Astrocyte (in vitro differentiated cells and primary cell): Measurements from ENCODE around the gene MAP3K3. TPM values are rescaled to one million over a fixed set of nuclear protein-coding genes. Genes with fewer than 3 reads are reported as not detected.
A peak's percentile ranks its signal among the peaks of the same experiment; 100 is the strongest.

ENCODE experiments used
- DNase-seq: peaks from one replicate; pipeline ENCODE4 v3.0.0-alpha.2; 2010; ENCODE audit warnings: low read depth
- FAIRE-seq: peaks from 2 replicates; lab custom pipeline; 2011; peaks lifted over from hg19 to GRCh38; lab: Jason Lieb, UNC
- H2AFZ ChIP-seq: 2 replicates; pipeline ENCODE4 v1.6.0; 2012; ENCODE audit warnings: low read depth, low read length, inconsistent platforms
- H3K27ac ChIP-seq: 2 replicates; pipeline ENCODE4 v1.5.1; 2011; ENCODE audit warnings: low read depth, low read length, inconsistent platforms
- H3K27me3 ChIP-seq: 2 replicates; pipeline ENCODE4 v1.6.0; 2011; ENCODE audit warnings: low read length, inconsistent platforms; ENCODE audit not compliant: insufficient read depth
- H3K36me3 ChIP-seq: 2 replicates; pipeline ENCODE4 v1.5.1; 2011; ENCODE audit warnings: low read length, inconsistent platforms; ENCODE audit not compliant: insufficient read depth
- H3K4me1 ChIP-seq: 2 replicates; pipeline ENCODE4 v1.5.1; 2011; ENCODE audit warnings: low read length, inconsistent platforms; ENCODE audit not compliant: insufficient read depth
- H3K4me2 ChIP-seq: 2 replicates; pipeline ENCODE4 v1.6.0; 2012; ENCODE audit warnings: low read length, inconsistent platforms
- H3K4me3 ChIP-seq: 2 replicates; pipeline ENCODE4 v1.5.1; 2011; ENCODE audit warnings: low read depth, mild to moderate bottlenecking, low read length, inconsistent platforms; ENCODE audit not compliant: insufficient read depth
- H3K79me2 ChIP-seq: 2 replicates; pipeline ENCODE4 v1.6.0; 2012; ENCODE audit warnings: mild to moderate bottlenecking, low read length, inconsistent platforms; ENCODE audit not compliant: insufficient read depth
- H3K9ac ChIP-seq: 2 replicates; pipeline ENCODE4 v1.6.0; 2012; ENCODE audit warnings: mild to moderate bottlenecking, low read length, inconsistent platforms
- H3K9me3 ChIP-seq: 2 replicates; pipeline ENCODE4 v1.5.1; 2012; ENCODE audit warnings: low read depth, mild to moderate bottlenecking, low read length, inconsistent platforms; ENCODE audit not compliant: insufficient read depth
- H4K20me1 ChIP-seq: 2 replicates; pipeline ENCODE4 v1.6.0; 2012; ENCODE audit warnings: low read length, inconsistent platforms; ENCODE audit not compliant: insufficient read depth
- H3K27ac Mint-ChIP-seq: one replicate; pipeline ENCODE4 v1.8.0; 2021; ENCODE audit warnings: mild to moderate bottlenecking, mixed read lengths; ENCODE audit not compliant: unreplicated experiment
- H3K27me3 Mint-ChIP-seq: one replicate; pipeline ENCODE4 v1.8.0; 2021; ENCODE audit warnings: low read depth, mixed read lengths; ENCODE audit not compliant: unreplicated experiment
- H3K36me3 Mint-ChIP-seq: one replicate; pipeline ENCODE4 v1.8.0; 2021; ENCODE audit warnings: low read depth, mixed read lengths; ENCODE audit not compliant: unreplicated experiment
- H3K4me1 Mint-ChIP-seq: one replicate; pipeline ENCODE4 v1.8.0; 2021; ENCODE audit warnings: low read depth, mixed read lengths; ENCODE audit not compliant: unreplicated experiment
- H3K4me3 Mint-ChIP-seq: one replicate; pipeline ENCODE4 v1.8.0; 2021; ENCODE audit warnings: mild to moderate bottlenecking, moderate library complexity, mixed read lengths; ENCODE audit not compliant: unreplicated experiment
- H3K9me3 Mint-ChIP-seq: one replicate; pipeline ENCODE4 v1.8.0; 2021; ENCODE audit warnings: mild to moderate bottlenecking, mixed read lengths; ENCODE audit not compliant: unreplicated experiment
- CTCF ChIP-seq: IDR thresholded peaks from 2 replicates; pipeline ENCODE4 v1.5.1; 2011; ENCODE audit warnings: low read depth, mild to moderate bottlenecking, inconsistent platforms, low read length, moderate library complexity; ENCODE audit not compliant: insufficient read depth
- EZH2 ChIP-seq: IDR thresholded peaks from 2 replicates; pipeline ENCODE4 v1.6.1; 2012; ENCODE audit warnings: mild to moderate bottlenecking, low read length, inconsistent platforms; ENCODE audit not compliant: insufficient read depth
- total RNA-seq: library from RNA; stranded (reverse); gene quantifications from 2 replicates; pipeline ENCODE4 v1.2.1, GENCODE V29; 2021

Gene MAP3K3
- total RNA-seq, 1 donor from 2014 or later: 30.5 TPM

DNA sequence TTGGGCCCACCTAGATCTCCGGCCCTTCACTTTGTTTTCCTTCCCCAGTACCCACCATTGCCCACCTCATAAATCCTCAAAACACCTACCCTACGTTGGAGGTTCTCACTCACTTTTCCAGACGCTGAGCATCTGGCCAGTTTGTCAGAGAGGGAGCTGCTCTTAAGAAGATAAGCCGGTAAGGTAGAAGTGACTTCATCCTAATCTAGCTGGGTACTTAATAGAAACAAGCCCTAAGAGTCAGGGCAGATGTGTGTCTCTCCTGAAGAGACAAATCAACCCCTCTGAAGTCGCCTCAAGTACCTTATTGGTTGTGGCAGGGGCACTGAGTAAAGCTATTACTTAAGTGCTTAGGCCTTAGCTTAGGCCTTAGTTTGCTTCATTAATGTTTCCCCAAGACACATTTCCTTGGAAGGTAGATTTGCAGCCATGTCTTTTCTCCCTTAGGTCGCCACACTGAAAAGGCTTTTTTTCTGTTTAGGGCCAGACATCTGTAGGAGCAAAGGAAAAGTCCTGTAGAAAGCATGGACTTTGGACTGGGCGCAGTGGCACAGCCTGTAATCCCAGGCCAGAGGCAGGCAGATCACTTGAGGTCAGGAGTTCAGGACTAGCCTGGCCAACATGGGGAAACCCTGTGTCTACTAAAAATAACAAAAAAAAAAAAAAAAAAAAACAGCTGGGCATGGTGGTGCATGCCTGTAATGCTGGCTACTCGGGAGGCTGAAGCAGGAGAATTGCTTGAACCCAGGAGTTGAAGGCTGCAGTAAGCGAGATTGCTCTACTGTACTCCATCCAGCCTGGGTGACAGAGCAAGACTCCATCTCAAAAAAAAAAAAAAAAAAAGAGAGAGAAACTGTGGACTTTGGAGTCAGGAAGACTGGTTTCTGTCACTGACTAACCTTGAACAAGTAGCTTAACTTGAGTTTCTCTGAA is 20.5 kb upstream of the MAP3K3 start:
- Mint-ChIP-seq H3K36me3 (peaks cover 9% of the 10 kb centered on the region), H3K9me3 (no peaks in the 10 kb centered on the region), H3K27ac (peak overlapping the region; percentile 15), H3K4me3 (peak overlapping the region; percentile 89), H3K27me3 (no peaks in the 10 kb centered on the region), H3K4me1 (peaks cover 7% of the 10 kb centered on the region)
- Histone ChIP-seq H4K20me1 (no peaks in the 10 kb centered on the region), H3K4me3 (peak overlapping the region; percentile 82), H3K79me2 (peaks cover 15% of the 10 kb centered on the region), H3K4me2 (peak overlapping the region; percentile 95), H3K36me3 (peaks cover 14% of the 10 kb centered on the region), H3K4me1 (peaks cover 14% of the 10 kb centered on the region), H3K27ac (peak overlapping the region; percentile 72), H3K9ac (peak overlapping the region; percentile 90), H2AFZ (peak overlapping the region; percentile 84), H3K27me3 (no peaks in the 10 kb centered on the region), H3K9me3 (no peaks in the 10 kb centered on the region)
- peak; percentile 16 for DNase-seq
- no peak for FAIRE-seq
- TF ChIP-seq CTCF (no peak), EZH2 (no peak)

DNA sequence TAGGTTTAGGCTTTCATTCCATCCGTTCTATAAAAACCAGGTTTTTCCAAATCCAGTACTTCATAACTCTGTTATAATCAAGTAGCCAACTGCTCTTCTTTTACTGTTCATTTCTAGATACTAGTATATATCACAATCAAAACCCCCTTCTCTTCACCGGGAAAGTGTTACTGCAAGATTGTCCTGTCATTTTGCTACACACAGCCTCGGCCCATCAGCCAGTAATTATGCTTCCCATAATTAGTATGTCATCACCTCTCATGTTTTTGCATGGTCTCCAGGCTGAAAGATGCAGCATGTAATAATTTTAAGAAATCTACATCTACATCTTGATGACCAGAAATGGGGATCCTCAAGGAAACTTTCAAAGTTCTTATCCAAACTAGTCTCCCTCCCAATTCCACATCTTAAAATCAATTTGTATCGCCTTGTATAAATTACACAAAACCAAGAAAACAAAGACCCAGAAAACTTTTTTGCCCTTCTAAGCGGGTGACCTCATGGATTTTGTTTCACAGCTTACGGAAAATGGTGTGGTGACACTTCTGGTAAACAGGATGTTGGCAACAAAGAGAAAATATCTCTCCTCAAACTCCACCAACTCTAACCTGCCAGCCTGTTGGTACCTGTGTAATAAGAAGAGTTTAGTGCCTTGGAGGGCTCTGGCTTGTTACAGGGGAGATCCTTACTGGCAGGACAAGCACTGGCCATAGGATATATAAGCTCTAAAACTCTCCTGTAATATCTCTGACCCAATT is 12.2 kb upstream of the MAP3K3 start:
- FAIRE-seq (no peak), DNase-seq (no peak)
- no peaks in the 10 kb centered on the region for H4K20me1 ChIP-seq
- H3K4me3 ChIP-seq: no peak overlapping the region
- H3K4me1 Mint-ChIP-seq: no peaks in the 10 kb centered on the region
- H3K27ac Mint-ChIP-seq: no peak overlapping the region
- no peaks in the 10 kb centered on the region for H3K27me3 Mint-ChIP-seq
- no peaks in the 10 kb centered on the region for H3K79me2 ChIP-seq
- H3K9ac ChIP-seq: no peak overlapping the region
- no peak overlapping the region for H2AFZ ChIP-seq
- no peaks in the 10 kb centered on the region for H3K4me1 ChIP-seq
- H3K9me3 ChIP-seq: no peaks in the 10 kb centered on the region
- no peak overlapping the region for H3K4me2 ChIP-seq
- H3K27me3 ChIP-seq: no peaks in the 10 kb centered on the region
- H3K9me3 Mint-ChIP-seq: no peaks in the 10 kb centered on the region
- H3K27ac ChIP-seq: no peak overlapping the region
- peaks cover 19% of the 10 kb centered on the region for H3K36me3 Mint-ChIP-seq
- peaks cover 36% of the 10 kb centered on the region for H3K36me3 ChIP-seq
- TF ChIP-seq EZH2 (no peak), CTCF (no peak)
- no peak overlapping the region for H3K4me3 Mint-ChIP-seq
